Endothelial cell of umbilical vein (primary cell): ENCODE measurements around the gene SAV1. TPM values are rescaled to one million over a fixed set of nuclear protein-coding genes. Genes with fewer than 3 reads are reported as not detected.

Experiments
- BruUV-seq: library from RNA; stranded (reverse); fragments of 400-500 nt; replicated peaks from 2 replicates; lab custom pipeline; 2021; lab: Mats Ljungman, UMichigan
- CTCF ChIA-PET: fragments of 300-600, 350-600 bp; sonication (Branson Sonifier 250); formaldehyde crosslinking; loops from one replicate; lab custom pipeline; 2021; ENCODE audit warnings: antibody characterized with exemption, inconsistent platforms; lab: Charles Lee
- POLR2A ChIA-PET: fragments of 300-600, 350-600 bp; sonication (Branson Sonifier 250); formaldehyde crosslinking; loops from one replicate; lab custom pipeline; 2021; ENCODE audit warnings: antibody characterized with exemption, inconsistent platforms; lab: Charles Lee
- DNase-seq: peaks from one replicate; pipeline ENCODE4 v3.0.0-alpha.2; 2011; ENCODE audit warnings: low read depth, low spot score
- FAIRE-seq: peaks from 2 replicates; lab custom pipeline; 2011; peaks lifted over from hg19 to GRCh38; lab: Jason Lieb, UNC
- H2AFZ ChIP-seq: 2 replicates; pipeline ENCODE4 v1.6.0; 2012; ENCODE audit warnings: low read depth, low read length, control low read depth, inconsistent platforms
- H3K27ac ChIP-seq: 2 replicates; pipeline ENCODE4 v1.5.1; 2011; ENCODE audit warnings: low read depth, mild to moderate bottlenecking, control low read depth, low read length, moderate library complexity; ENCODE audit not compliant: insufficient read depth
- H3K27me3 ChIP-seq, 2 experiments: 2 replicates each; pipeline versions ENCODE4 v1.6.0 to v1.6.1; 2011; ENCODE audit warnings: low read length in 2 of 2, mixed read lengths in 1 of 2; ENCODE audit not compliant: control insufficient read depth in 2 of 2, insufficient read depth in 2 of 2
- H3K36me3 ChIP-seq, 2 experiments: 2 replicates in 1 of 2; 3 replicates in 1 of 2; pipeline ENCODE4 v1.5.1; 2011; ENCODE audit warnings: low read length in 2 of 2, mild to moderate bottlenecking in 1 of 2, moderate library complexity in 1 of 2; ENCODE audit not compliant: control insufficient read depth in 2 of 2, insufficient read depth in 2 of 2; ENCODE audit errors: extremely low read depth in 1 of 2
- H3K4me1 ChIP-seq: 3 replicates; pipeline ENCODE4 v1.5.1; 2011; ENCODE audit warnings: mild to moderate bottlenecking, low read length; ENCODE audit not compliant: control insufficient read depth, insufficient read depth; ENCODE audit errors: extremely low read depth
- H3K4me2 ChIP-seq: 2 replicates; pipeline ENCODE4 v1.6.1; 2011; ENCODE audit warnings: low read length, control low read depth, mixed read lengths; ENCODE audit not compliant: insufficient read depth
- H3K4me3 ChIP-seq, 3 experiments: fragments of 200-600 bp in 1 of 3; sonication (generic), shearing (Covaris generic) in 1 of 3; replicated peaks in 1 of 3; 2 replicates each; pipeline ENCODE4 v1.5.1; 2011 to 2016; ENCODE audit warnings: control low read depth in 3 of 3, low read length in 3 of 3, mild to moderate bottlenecking in 2 of 3, inconsistent platforms in 1 of 3, low read depth in 1 of 3, moderate library complexity in 1 of 3; ENCODE audit not compliant: insufficient read depth in 1 of 3
- H3K79me2 ChIP-seq: 2 replicates; pipeline ENCODE4 v1.6.0; 2012; ENCODE audit warnings: low read length, inconsistent platforms; ENCODE audit not compliant: control insufficient read depth, insufficient read depth
- H3K9ac ChIP-seq: replicated peaks from 2 replicates; pipeline ENCODE3; 2011; ENCODE audit warnings: low read length, control low read depth; ENCODE audit not compliant: insufficient read depth; ENCODE audit errors: extremely low read depth
- H3K9me1 ChIP-seq: replicated peaks from 3 replicates; pipeline ENCODE4 v1.6.0; 2011; ENCODE audit warnings: mild to moderate bottlenecking, low read length; ENCODE audit not compliant: control insufficient read depth, insufficient read depth; ENCODE audit errors: extremely low read depth
- H3K9me3 ChIP-seq: replicated peaks from 2 replicates; pipeline ENCODE4 v1.5.1; 2012; ENCODE audit warnings: low read length, inconsistent platforms; ENCODE audit not compliant: control insufficient read depth, insufficient read depth
- H4K20me1 ChIP-seq: replicated peaks from 2 replicates; pipeline ENCODE3; 2011; ENCODE audit warnings: mild to moderate bottlenecking, low read length; ENCODE audit not compliant: control insufficient read depth, insufficient read depth; ENCODE audit errors: extremely low read depth
- CTCF ChIP-seq, 2 donors: IDR thresholded peaks; 1 replicate in 1 of 2; 2 replicates in 1 of 2; pipeline ENCODE4 v1.5.1; 2011; ENCODE audit warnings: low read length in 2 of 2, mild to moderate bottlenecking in 2 of 2, moderate library complexity in 2 of 2, control low read depth in 1 of 2, inconsistent platforms in 1 of 2, low read depth in 1 of 2; ENCODE audit not compliant: insufficient read depth in 1 of 2; ENCODE audit errors: extremely low read depth in 1 of 2
- EZH2 ChIP-seq: IDR thresholded peaks from 2 replicates; pipeline ENCODE4 v1.6.1; 2012; ENCODE audit warnings: borderline replicate concordance, low read depth, mild to moderate bottlenecking, moderate library complexity, low read length, inconsistent platforms; ENCODE audit not compliant: severe bottlenecking
- GATA2 ChIP-seq: IDR thresholded peaks from 2 replicates; pipeline ENCODE4 v1.7.0; 2011; ENCODE audit warnings: low read depth, mild to moderate bottlenecking, moderate library complexity, mixed read lengths, low read length; ENCODE audit not compliant: insufficient read length, insufficient read depth
- JUN ChIP-seq: IDR thresholded peaks from 2 replicates; pipeline ENCODE4 v1.6.1; 2011; ENCODE audit warnings: borderline replicate concordance, low read depth; ENCODE audit not compliant: insufficient read length, insufficient read depth
- MYC ChIP-seq: IDR thresholded peaks from one replicate; pipeline ENCODE4 v1.6.1; 2011; ENCODE audit warnings: mild to moderate bottlenecking, low read depth, low read length
- POLR2AphosphoS5 ChIP-seq: IDR thresholded peaks from 2 replicates; pipeline ENCODE4 v1.6.1; 2012; ENCODE audit warnings: low read depth, mild to moderate bottlenecking, control low read depth, low read length, moderate library complexity; ENCODE audit not compliant: insufficient read depth
- dilution Hi-C: fragments of 300-500 bp; cut with MboI; formaldehyde crosslinking; loops from one replicate; pipeline ENCODE4 v1.15.0; 2019; ENCODE audit warnings: low sequenced_read_pairs; ENCODE audit not compliant: extremely low pct_ligation_motif_present
- intact Hi-C: fragments of 100-400 bp; cut with micrococcal nuclease; formaldehyde crosslinking; loops from one replicate; pipeline ENCODE4 v1.10.0; 2022
- polyA plus RNA-seq, 4 experiments: library from polyadenylated mRNA; depleted of rRNA in 3 of 4; stranded (reverse) in 3 of 4; unstranded in 1 of 4; fragments of >200 nt; gene quantifications; 2 replicates each; pipeline versions ENCODE4 v1.2.1 to v1.2.3, GENCODE V29; 2011 to 2012; ENCODE audit warnings: missing spikeins in 1 of 4
- total RNA-seq: library from RNA; stranded (reverse); gene quantifications from 2 replicates; pipeline ENCODE4 v1.2.3, GENCODE V29; 2021
- TF ChIP-seq, protein P1 (sequence below): IDR thresholded peaks from 2 replicates; pipeline ENCODE4 v1.6.1; 2011; ENCODE audit not compliant: insufficient read depth, insufficient read length

The SAV1 gene
- total and polyA plus RNA-seq, 2 donors (not counting 3 experiments of a cell fraction or from before 2014, with no cell fraction given) = 7.1 to 31.0 TPM

- H3K9me3 ChIP-seq = no peaks in the 10 kb centered on the region
- peak overlapping the region in 1 of 3 experiments; percentile 1 for H3K4me3 ChIP-seq
- TF ChIP-seq GATA2 (no peak), JUN (no peak)
- TF ChIP-seq, protein P1, sequence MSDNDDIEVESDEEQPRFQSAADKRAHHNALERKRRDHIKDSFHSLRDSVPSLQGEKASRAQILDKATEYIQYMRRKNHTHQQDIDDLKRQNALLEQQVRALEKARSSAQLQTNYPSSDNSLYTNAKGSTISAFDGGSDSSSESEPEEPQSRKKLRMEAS = no peak
- TSS peak; percentile 87 for BruUV-seq
- no peaks in the 10 kb centered on the region for H4K20me1 ChIP-seq
- intact Hi-C loops (loop anchor here (1.0 kb wide), 1 partner anchor 9 kb away; the partner anchor contains the start of gene SAV1), dilution Hi-C loops (no loop called here)
- peak; percentile 21 for FAIRE-seq
- H3K27ac ChIP-seq = peak overlapping the region; percentile 69
- POLR2A ChIA-PET = interaction anchor here (0.5 to 0.6 kb wide), 2 partner anchors 10 to 20 kb away, joined by 3 to 7 read pairs; no protein-coding TSS in a partner anchor
- CTCF ChIA-PET = interaction anchor here (0.7 to 2.2 kb wide), 6 partner anchors 9 to 80 kb away, joined by 3 to 15 read pairs (median 4); partner anchors contain the start of gene SAV1
- peak overlapping the region; percentile 36 for H3K9ac ChIP-seq
- no peaks in the 10 kb centered on the region for H3K9me1 ChIP-seq
- no peaks in the 10 kb centered on the region for H3K27me3 ChIP-seq
- no peak for DNase-seq
- no peaks in the 10 kb centered on the region for H3K79me2 ChIP-seq
- H3K36me3 ChIP-seq = no peaks in the 10 kb centered on the region
- H3K4me1 ChIP-seq = peaks cover 24% of the 10 kb centered on the region
- H2AFZ ChIP-seq = peak overlapping the region; percentile 72
- peak overlapping the region; percentile 75 for H3K4me2 ChIP-seq
Measured at GRCh38 chr14:50676814-50677516, 8.9 kb upstream of the SAV1 start.

- Histone ChIP-seq H3K79me2 (no peaks in the 10 kb centered on the region), H3K9me1 (no peaks in the 10 kb centered on the region), H3K27me3 (no peaks in the 10 kb centered on the region), H3K4me3 (no peak overlapping the region), H3K36me3 (no peaks in the 10 kb centered on the region), H3K4me1 (peaks cover 24% of the 10 kb centered on the region), H3K4me2 (no peak overlapping the region), H4K20me1 (no peaks in the 10 kb centered on the region), H3K9ac (no peak overlapping the region), H2AFZ (no peak overlapping the region), H3K9me3 (no peaks in the 10 kb centered on the region), H3K27ac (no peak overlapping the region)
- no peak for TF ChIP-seq CTCF (IDR thresholded peaks at IDR 0.05; ENCODE audit: extremely low read depth in 1 of 2, insufficient read depth in 1 of 2, low read depth in 1 of 2, low read length in 2 of 2)
- TF ChIP-seq MYC = no peak
- no peak for TF ChIP-seq POLR2AphosphoS5
- TF ChIP-seq, protein P1 = no peak
- TF ChIP-seq GATA2 = no peak
- TF ChIP-seq JUN = no peak
- no peak for TF ChIP-seq EZH2
- POLR2A ChIA-PET = no interaction called here
- DNase-seq (no peak), FAIRE-seq (no peak)
- intact Hi-C loops = no loop called here
- CTCF ChIA-PET = interaction anchor here (0.7 to 1.3 kb wide), 3 partner anchors 23 to 185 kb away, joined by 3 to 5 read pairs (median 3); no protein-coding TSS in a partner anchor
- dilution Hi-C loops = no loop called here
- BruUV-seq = no TSS peak
Measured at GRCh38 chr14:50675597-50675996, 7.5 kb upstream of the SAV1 start.
